Stimulated activated CD8-positive, alpha-beta memory T cell treated with anti-CD3 and anti-CD28 coated beads, Interleukin-7, amount 100 ng/mL, for 1 hour (primary cell): ENCODE measurements around the gene QARS1.

Experiments used
- DNase-seq, 2 donors: peaks; one replicate each; pipeline ENCODE4 v3.0.0-alpha.2; 2020; ENCODE audit warnings: low read depth in 2 of 2

The QARS1 gene

GRCh38 chr3:49053543-49053942 lies 51.0 kb downstream of the QARS1 start:
- DNase-seq: no peak
